ENCODE results near the gene EXOC3L4.
"Not testable (repeated sequence)": the region's sequence is repeated elsewhere in the genome, so short reads cannot be mapped to it uniquely, and the experiment has no call there.

EXOC3L4 gene

GRCh38 chr14:103108749-103109207 is 14.3 kb downstream of the EXOC3L4 start:
- DNase-seq, result no peak

GRCh38 chr14:103109535-103110441 is 15.3 kb downstream of the EXOC3L4 start:
- DNase-seq, result no peak

GRCh38 chr14:103110681-103111231 is 16.2 kb downstream of the EXOC3L4 start:
- no peak for DNase-seq

- no peak for DNase-seq
Measured at GRCh38 chr14:103111232-103111868, 16.8 kb downstream of the EXOC3L4 start.

GRCh38 chr14:103112400-103113243 is 18.1 kb downstream of the EXOC3L4 start:
- no peak for DNase-seq

- DNase-seq, result no peak
Measured at GRCh38 chr14:103113303-103113702, 18.8 kb downstream of the EXOC3L4 start.

GRCh38 chr14:103113774-103114173 is 19.2 kb downstream of the EXOC3L4 start:
- no peak for DNase-seq

- DNase-seq, result not testable (repeated sequence)
Measured at GRCh38 chr14:103115086-103115679, 20.7 kb downstream of the EXOC3L4 start.

- no peak for DNase-seq
Measured at GRCh38 chr14:103115845-103116572, 21.5 kb downstream of the EXOC3L4 start.

- no peak for DNase-seq
Measured at GRCh38 chr14:103116636-103117035, 22.1 kb downstream of the EXOC3L4 start.

GRCh38 chr14:103117499-103117898 is 23.0 kb downstream of the EXOC3L4 start:
- not testable (repeated sequence) for DNase-seq

GRCh38 chr14:103118018-103118662 is 23.6 kb downstream of the EXOC3L4 start:
- DNase-seq, result no peak

- no peak for DNase-seq
Measured at GRCh38 chr14:103118663-103119404, 24.3 kb downstream of the EXOC3L4 start.

- DNase-seq, result not testable (repeated sequence)
Measured at GRCh38 chr14:103119527-103119926, 25.0 kb downstream of the EXOC3L4 start.

GRCh38 chr14:103121121-103121845 is 26.8 kb downstream of the EXOC3L4 start:
- no peak for DNase-seq

- peak; percentile 88 for DNase-seq
Measured at GRCh38 chr14:103121846-103122584, 27.5 kb downstream of the EXOC3L4 start.

GRCh38 chr14:103122585-103122946 is 28.0 kb downstream of the EXOC3L4 start:
- no peak for DNase-seq

GRCh38 chr14:103122947-103123633 is 28.6 kb downstream of the EXOC3L4 start, which contains the start of gene TNFAIP2:
Gene TNFAIP2, plus strand, starts transcription at chr14:103123461. Its CDS starts 2,997 bp downstream, at chr14:103126458.
- DNase-seq, result no peak

Data from NCI-H1436 treated with DMSO at 0.1 percent for 48 hours (cell line).